OCI-LY1 (cell line): Measurements from ENCODE around the gene RND3.

Experiments used
- CTCF ChIP-seq: fragments of 200-600 bp; sonication (generic), shearing (Covaris generic); IDR thresholded peaks from 2 replicates; pipeline ENCODE4 v1.5.1; 2017; ENCODE audit warnings: mild to moderate bottlenecking, antibody characterized with exemption, low read length, moderate library complexity, mixed read lengths
- EZH2 ChIP-seq: fragments of 200-600 bp; sonication (generic), shearing (Covaris generic); IDR thresholded peaks from 2 replicates; pipeline ENCODE4 v1.8.0; 2017; ENCODE audit warnings: borderline replicate concordance, mixed run types, mild to moderate bottlenecking, antibody characterized with exemption, low read length, moderate library complexity, mixed read lengths

GRCh38 chr2:150449856-150450255, 37.6 kb downstream of the RND3 start:
- TF ChIP-seq CTCF = no peak
- no peak for TF ChIP-seq EZH2
